Measurements from ENCODE around the gene GMDS.

The GMDS gene

DNA sequence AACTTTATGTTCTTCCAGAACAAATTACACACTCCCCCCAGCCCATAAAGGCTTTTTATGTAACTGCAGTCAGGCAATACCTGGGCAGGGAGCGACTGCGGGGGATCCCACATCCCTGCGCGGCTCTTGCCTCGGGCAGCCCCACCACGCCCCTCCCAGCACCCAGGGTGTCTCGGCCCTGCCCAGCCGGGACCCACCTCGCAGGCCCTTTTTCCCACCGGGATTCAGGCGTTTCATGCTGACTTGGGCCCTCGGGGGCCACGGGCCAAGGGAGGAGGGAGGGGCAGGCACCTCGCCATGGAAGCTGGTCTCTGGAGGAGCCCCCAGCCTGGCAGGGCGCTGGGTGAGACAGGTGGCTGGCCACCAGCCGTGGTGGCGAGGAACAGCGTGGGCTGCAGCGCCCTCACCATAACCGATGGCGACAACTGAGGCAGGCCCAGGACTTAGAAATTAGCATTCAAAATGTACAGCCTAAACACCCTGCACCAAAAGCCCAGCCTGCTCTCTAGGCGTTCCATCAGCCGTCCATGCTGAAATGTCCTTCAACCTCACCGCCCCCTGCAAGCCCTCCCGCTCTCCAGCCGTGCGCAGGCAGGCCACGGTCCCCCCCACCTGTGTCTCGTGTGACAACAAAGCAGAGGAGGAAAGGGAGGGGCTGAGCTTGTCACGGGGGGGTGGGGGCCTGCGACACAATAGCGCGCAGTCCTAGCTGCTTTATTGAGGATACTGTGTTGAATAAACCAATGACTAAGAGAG lies 650.8 kb downstream of the GMDS start:
- no peak for DNase-seq

DNA sequence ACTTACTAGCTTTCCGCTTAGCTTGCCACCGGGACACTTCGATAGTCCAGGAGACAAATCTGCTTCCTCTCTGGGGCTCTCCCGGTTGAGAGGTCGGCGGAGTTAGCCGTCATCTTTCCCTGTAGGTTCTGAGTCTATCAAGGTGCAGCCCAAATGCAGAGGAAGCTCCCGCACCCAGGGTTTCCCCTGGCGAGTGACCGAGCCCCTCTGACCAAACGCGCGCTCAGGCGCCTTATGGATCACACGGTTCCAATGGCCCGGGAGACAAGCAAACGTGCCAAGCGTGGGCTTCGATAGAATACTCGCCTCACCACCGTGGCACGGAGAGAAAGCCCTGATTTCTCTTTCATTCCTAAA lies 651.5 kb downstream of the GMDS start:
- no peak for DNase-seq

DNA sequence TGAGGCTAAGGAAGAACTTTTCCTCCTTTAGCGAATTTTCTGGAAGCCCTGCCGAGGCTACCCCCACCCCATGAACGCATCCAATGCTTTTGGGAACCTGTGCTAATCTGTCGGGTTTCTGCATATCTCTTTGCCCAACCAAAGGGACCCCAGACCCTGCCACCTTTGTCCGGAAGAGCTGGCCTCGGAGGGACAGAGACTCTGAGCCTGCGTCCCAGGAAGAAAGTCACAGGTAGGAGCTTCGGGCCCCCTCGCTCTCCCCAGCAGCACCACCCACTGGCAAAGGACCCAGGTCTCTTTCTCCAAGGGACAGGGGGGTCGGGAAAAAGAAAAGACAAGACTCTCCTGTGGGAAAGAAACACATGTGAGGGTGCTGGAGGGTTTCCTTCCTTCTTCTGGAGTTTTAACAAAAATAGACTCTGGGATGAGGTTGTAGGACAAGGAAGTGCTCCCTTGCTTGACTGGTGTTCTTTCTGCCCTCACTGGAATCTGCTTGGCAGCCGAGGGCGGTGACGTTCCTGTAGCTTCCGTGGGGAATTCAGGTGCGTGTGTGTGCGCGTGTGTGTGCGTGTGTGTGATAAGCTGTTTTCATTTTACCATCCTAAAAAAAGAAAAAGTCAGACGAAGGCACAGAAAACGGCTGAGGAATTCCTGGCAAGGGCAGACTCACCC lies 652.0 kb downstream of the GMDS start:
- no peak for DNase-seq

DNA sequence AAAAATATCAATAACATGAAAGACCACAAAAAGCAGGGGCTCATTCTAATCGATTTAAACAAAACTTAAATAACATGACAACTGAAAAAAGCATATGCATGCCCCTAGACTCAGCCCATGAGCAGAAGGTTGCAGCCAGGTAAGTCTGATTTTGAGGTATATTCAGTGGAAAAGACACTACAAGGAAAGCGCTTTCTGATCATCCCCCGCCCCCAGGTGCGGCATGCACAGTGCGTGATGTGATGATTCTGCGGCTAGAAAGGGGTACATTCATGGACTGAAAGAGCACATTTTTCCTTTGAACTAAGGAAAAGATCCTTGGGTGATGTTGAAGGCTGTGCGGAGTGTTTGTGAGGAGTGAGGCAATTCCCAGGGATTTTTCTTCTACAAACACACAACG lies 652.6 kb downstream of the GMDS start:
- no peak for DNase-seq

DNA sequence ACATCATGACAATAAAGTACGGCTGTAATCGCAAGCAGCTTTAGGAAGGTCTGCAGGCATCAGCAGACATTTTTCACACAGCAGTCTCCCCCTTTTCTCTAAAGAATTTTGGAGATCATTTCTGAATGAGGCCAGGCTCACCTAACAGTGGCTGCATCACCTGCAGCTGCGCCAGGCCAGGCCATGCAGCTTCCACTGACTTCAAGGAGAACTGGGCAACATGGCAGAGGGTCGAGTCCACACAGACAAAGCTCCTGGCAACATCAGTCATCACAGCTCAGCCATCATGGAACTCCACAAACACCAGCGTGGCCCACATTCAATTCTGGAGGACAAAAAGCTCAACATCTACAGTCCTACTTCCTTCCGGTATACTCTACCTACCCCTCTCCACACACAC lies 653.5 kb downstream of the GMDS start:
- no peak for DNase-seq

DNA sequence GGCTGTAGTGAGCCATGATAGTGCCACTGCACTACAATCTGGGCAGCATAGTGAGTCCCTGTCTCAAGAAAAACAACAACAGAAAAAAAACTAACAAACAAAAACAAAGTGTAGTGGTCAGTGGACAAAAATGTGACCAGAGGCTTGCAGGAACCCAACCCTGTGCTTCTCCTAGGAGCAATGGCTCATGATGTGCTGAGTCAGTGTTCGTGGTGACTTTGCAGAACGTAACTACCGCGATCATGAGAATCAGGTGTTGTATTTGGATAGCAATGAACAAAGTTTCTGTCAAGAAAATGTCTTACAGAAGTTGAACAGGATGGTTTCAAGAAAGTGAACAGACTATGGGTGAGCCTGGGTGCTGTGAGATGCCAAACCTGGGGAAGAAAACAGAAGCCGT lies 654.2 kb downstream of the GMDS start:
- no peak for DNase-seq

DNA sequence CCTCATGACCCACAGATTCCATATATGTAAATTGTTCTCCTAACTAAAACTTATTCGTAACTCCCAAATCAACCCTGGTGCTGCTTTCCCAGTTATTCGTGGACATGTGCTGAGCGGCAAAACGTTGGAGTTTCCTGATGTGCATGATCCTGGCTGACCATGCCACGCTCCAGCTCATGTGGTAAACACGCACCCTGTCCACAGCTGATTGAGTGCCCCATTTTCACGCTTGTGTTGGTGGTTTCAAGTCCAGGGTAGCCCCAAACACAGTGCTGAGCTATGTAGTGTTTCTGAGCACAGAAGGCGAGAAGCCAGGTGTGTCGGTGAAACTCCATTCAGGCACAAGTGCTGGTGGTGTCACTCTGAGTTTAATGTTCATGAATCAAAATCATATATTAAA lies 654.8 kb downstream of the GMDS start:
- no peak for DNase-seq

DNA sequence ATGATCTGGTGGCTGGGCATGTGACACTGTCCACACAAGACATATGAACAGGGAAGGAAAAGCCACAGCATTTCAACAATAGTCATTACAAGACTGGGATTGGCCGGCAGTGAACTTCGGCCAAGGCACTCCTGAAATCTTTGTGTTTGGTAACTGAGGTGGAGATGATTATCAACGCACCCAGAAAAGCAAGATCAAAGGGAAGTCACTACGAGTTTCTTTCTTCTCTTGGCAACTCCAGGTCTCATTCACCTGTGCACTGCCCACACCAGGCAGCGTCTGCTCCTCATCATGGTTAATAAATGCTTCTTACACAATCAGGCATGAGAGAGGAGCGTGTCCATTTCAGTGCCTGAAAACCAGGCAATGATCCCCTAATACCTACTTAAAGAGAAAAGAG lies 656.2 kb downstream of the GMDS start:
- no peak for DNase-seq

DNA sequence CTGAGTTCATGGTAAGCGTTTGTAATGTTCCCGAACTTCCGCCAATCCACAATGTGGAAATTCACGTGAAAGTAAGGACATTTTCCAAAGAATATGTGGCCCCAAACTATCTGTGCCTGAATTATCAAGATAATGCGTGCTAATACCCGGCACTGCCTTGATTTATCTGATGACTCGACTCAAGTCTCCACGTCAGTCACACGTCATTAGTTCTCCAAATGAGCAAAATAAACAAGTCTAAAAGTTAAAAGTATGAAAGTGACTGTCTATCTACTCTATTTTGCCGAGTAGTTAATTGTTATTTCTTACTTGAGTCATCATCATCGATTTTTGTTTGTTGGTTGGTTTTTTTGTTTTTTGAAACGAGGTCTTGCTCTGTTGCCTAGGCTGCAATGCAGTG lies 657.4 kb downstream of the GMDS start:
- no peak for DNase-seq

DNA sequence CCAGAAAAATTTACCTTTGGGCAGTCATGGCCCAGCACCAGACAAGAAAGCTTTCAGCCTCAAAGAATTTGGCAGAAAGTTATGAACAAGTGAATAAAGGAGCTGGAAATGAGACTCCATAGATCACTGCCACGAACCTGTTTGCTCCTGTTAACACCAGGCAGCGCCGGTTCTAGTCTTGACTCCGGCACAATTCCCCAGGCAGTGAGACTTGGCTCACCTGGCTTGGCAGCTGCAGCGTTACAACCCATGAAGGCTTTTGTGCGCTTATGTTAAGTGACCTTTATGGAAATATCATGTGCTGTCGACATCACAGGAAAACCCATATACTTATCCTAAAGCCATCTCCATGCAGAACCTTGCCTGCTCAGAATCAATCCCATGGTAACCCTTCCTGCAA lies 657.9 kb downstream of the GMDS start:
- DNase-seq = no peak

DNA sequence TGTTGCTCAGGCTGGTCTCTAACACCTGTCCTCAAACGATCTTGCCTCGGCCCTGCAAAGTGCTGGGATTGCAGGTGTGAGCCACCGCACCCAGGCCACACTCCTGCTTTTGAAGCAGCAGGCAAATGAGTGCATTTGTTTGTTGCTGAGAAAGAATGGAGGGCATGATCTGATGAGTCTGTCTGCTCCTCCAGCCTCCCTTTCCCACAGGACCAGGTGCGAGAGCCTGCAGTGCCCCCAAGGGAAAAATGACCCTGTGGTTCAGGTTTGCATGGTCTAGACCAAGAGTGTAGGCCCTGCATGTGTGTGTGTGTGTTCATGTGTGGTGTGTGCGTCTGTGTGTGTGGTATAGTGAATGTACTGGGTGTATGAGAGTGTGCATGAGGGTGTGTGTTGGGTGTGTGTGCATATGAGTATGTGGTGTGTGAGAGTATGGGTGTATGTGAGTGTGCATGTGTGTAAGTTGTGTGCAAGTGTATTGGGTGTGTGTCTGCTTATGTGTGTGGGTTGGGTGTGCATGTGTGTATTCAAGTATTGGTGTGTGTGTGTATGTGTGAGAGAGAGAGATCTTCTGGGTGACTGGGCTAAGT lies 658.4 kb downstream of the GMDS start:
- DNase-seq = no peak

DNA sequence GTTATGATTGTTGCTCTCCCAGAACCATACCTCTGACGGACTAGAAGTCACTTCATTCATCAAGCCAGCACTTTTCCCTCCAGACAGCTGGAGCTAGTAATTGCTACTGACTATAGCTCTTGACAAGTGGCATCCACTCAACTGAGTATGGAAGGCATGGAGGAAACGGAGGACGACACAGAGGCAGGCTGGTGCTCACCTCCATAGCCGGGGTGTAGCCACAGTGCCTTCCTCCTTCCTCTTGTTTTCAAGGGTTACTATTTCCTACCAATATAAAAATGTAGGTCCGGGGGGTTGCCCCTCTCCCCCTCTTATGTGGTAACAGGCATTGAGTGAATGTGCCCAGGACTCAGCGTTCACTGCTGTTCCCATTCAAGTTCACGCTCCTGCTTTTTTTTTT lies 659.1 kb downstream of the GMDS start:
- DNase-seq = no peak

DNA sequence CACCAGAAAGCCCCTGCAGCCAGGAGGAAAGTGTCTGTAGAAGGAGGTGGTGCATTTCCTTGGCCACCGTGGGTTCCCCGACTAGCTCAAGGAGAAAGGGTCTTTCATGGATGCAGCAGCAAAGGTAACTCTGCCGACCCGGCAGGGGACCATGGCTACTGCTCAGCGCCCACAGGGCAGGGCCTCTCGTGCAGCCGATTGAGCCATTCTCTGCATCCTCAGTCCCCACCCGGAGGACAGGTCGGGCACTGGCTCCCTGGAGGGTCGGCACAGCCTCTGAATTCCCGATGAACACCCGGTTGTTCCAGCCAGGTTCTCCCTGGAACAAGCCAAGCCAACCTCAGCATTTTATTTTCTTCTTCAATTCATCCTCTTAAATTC lies 659.7 kb downstream of the GMDS start:
- DNase-seq = no peak

DNA sequence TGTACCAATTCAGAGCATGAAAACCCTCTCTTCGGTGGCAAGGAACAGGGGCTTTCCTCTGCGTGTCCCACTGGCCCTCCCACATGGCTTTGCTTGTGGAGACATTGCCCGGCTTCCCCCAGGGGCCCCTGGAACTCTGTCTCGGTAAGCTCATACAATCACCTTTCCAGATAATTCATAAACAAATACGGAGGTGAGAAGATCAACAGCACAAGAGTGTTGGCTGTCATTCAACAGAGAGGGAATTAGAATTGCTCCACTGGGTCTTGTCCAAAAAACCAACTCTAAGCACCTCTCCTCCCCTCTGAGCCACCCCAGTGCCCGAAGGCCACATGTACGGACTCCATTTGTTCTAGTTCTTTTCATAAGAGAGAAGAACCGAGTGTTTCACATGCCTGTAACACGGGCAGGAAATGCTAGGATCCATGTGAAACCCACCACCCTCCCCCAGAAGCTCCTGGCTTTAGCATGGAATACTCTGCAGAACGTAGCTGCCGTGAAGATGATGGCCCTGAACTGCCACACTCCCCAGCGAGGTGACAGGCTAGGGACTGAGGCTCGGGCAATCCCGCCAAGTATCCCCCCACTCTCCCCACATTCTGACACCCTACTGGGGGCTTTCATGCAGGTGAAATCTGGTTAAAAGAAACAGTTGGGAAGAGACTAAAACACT lies 660.3 kb downstream of the GMDS start:
- DNase-seq = no peak

DNA sequence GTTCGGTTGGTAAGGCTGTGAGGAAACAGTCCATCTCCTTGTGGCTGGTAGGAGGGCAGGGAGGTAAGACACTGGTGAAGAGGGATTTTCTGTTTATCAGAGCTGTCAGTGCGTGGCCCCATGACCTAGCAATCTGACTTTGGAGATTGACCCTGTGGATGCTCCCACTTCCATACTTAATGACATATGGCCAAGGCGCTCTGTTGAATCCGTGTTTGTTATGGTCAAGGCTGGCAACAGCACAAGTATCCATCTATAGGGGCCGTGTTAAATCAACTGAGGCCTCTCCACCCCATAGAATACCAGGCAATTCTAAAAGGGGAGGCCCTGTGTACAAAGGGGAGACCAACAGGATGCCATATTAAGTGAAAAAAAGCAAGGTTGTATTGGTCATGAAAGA lies 661.3 kb downstream of the GMDS start:
- DNase-seq = no peak

DNA sequence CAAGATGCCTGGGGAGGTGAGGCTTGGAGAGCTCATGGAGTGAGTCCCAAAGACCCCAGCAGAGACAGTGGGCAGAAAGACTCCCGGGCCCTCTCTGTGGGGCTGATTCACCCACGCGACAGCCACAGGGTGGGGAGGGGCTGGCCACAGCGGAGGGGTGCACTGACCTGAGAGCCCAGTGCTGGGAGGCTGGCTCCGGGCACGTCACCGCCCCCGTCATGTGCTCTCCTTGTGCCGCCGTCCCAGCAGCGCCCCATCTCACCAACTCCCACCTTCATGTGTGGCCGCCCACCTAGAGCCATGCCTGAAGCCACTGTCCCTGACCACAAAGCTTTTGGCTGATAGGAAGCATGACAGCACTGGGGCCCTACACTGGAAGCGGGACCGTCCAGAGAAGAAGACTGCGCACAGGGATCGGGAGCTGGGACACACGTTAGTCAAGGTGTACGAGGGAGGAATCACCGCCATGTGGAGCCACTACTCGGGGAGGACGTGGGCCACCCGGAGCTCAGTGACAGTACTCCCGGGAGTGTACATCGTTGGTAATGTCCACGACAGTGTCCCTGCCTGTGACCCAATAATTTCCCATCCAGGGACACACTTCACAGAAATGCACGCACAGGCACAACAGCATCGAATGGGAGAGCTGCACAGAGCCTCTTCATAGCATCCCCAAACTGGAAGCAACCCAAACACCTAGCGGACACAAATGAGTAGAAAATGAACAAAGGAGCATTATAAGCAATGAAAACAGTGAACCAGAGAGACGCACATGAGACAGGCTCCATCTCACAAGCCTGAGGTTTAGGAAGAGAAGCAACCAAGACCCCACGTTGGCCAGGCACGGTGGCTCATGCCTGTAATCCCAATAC lies 664.0 kb downstream of the GMDS start:
- DNase-seq = no peak

DNA sequence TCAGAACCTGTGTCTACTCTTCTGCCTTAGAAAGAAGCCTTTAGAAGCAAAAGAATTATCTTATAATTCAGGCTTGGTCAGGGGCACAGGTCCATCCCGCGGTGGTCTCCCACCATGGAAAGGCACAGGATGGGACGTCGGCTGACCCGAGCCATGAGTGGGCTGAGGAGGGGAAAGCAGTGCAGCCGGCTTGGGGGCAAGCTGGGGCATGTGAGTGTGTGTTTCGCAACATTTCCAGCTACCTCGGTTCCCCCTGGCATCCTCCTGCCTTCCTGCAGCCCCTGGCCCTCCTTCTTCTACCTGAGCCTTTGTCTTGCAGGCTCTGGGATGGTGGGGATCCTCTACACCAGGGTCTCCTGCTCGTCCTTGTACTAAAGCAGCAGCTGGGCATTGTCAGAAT lies 664.8 kb downstream of the GMDS start:
- no peak for DNase-seq

DNA sequence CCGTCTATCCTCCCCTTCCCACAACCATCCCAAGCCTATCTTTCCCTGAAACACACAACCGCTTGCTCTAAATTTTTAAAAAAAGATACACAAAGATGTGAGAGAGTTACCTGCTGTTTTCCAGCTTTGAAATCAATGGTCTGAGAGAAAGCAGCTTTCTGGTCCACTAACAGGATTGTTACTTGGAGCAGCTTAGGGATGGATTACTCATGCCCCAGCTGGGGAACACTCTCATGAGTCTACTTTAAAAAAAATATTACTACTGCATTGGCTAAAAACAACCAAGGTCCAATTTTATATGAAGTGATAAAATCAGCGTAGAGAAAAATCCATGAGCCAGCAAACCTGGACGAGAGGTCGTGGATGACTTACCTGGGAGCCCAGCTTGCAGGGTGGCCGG lies 665.3 kb downstream of the GMDS start:
- no peak for DNase-seq

DNA sequence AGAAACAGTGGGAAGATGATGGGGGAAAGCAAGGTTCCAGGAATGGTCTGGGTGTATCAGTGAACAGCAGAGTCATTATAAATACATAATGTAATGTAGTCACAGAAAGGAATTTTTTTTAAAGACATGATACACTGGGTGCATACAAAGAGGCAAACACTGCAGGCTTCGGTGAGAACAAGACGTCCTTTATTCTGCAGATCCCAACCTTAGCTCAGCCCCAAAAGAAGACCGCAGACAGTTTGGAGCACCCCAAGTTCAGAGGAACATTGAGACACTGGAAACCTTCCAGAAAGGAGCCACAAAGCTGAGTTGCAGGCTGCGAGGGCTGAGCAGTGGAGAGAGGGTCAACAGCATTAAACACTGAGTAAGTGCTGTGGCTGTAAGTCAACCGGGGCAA lies 666.3 kb downstream of the GMDS start:
- no peak for DNase-seq

DNA sequence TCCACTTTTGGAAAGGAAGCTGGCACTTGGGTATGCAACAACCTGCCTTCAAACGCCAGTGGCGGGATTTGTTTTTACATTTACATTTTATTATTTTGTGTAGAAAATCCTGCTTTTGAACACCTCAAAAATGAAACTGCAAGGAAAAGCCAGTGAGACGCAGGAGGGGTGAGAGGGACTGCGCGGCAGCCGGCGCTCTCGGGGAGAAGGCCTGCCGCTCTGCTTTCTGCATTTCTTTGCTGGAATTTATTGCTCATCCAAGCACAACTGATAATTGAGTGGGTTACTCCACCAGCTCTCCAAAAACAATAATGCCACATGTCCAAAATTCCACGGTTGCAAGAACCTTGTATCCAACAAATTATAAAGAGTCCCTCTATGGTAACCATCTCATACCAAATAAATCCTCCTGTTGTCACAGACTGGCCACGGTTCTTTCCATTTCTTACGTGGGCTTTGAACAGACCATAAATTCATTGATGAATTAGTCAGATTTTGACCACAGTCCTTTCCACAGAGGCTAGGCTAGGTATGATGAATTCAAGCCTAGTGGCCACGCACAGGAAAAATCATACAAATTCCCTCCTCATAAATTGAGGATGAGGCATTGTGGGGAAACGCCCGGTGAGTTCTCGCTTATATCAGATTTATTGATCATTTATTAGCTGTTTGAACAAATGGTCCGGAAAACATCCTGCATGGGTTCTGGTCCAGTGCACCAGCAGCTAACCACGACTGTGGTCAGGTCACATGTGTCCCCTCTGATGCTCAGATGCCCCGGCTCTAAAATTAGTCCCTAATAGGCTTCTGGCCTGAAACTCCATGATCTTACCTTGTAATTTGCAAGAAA lies 667.3 kb downstream of the GMDS start:
- no peak for DNase-seq

DNA sequence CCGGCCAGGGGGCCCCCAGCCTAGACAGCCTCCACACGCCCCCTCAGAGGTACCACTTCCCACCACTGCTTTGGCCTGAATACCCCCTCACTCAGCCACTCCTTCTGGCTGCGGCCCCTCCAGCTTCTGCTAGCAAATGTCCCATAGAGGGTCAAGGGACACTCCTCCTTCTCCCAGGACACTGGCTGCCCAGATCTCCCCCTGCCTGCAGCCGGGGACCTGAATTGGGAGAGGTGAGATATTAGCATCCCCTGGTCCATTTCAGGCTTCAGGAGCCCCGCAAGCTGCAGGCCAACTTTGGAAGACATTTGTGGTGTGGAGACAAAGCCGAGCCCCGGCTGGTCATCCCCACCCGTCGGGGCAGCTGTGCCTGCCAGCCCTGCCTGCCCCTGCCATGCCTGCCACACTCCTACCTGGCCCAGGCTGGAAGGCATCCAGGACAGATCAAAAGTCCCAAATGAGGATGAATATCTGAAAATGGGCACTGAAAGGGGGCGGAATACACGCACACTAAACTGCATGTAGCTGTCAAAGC lies 668.2 kb downstream of the GMDS start:
- DNase-seq = no peak

DNA sequence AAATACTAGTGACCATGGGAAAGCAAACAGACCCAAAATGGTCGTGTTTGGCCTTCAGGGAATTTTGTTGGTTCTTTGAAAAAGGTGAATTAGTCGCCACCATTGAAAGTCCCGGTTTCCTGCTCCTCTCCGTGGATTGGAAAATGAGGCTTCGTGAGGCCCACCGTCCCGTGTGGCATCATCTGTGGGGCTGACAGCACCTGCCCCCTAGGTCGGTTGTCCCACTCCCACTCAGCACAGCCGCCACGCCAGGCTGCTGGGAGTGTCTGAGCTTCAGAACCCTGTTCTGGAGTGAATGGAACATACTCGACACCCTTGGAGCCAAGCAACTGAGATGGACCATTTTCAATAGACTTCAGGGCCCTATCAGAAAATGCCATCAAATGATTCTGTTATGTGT lies 668.7 kb downstream of the GMDS start:
- no peak for DNase-seq

Measured in activated T-cell treated with anti-CD3 and anti-CD28 coated beads, Interleukin-2, amount 50 U/mL, for 48 hours (primary cell).